ENCODE measurements around the gene MTMR12. TPM values are rescaled to one million over a fixed set of nuclear protein-coding genes. Genes with fewer than 3 reads are reported as not detected.
A peak's percentile ranks its signal among the peaks of the same experiment; 100 is the strongest.

Gene MTMR12
- total RNA-seq, 1 experiment from 2014 or later = 44.5 TPM

GRCh38 chr5:32195265-32195664 lies 117.5 kb downstream of the MTMR12 start:
- H3K36me3 ChIP-seq (ENCODE audit: low read depth) = no peaks in the 10 kb centered on the region
- no peak for DNase-seq
- no TSS peak for BruUV-seq (replicated peaks)
- H3K27ac ChIP-seq = no peak overlapping the region
- no peaks in the 10 kb centered on the region for H3K9me2 ChIP-seq (ENCODE audit: insufficient read depth)
- ChIA-PET POLR2A (ENCODE audit: unreplicated experiment) (no interaction called here), CTCF (no interaction called here)
- TF ChIP-seq EZH2 (IDR thresholded peaks at IDR 0.05; ENCODE audit: low read depth) (no peak), CTCF (conservative IDR thresholded peaks at IDR 0.05) (no peak)
- no peak overlapping the region for H2AFZ ChIP-seq
- H3K4me1 ChIP-seq (replicated peaks; ENCODE audit: insufficient read depth) = peaks cover 21% of the 10 kb centered on the region
- no peaks in the 10 kb centered on the region for H3K9me3 ChIP-seq (ENCODE audit: insufficient read depth, low read depth)
- peaks cover 7% of the 10 kb centered on the region; the same call in 1 of the 2 replicates for H3F3A ChIP-seq (ENCODE audit: insufficient read depth, low read depth)
- intact Hi-C loops (cut with micrococcal nuclease; ENCODE audit: unreplicated experiment) = no loop called here
- H4K20me1 ChIP-seq (ENCODE audit: insufficient read depth) = no peaks in the 10 kb centered on the region
- no peaks in the 10 kb centered on the region for H3K79me2 ChIP-seq (ENCODE audit: low read depth)
- no peaks in the 10 kb centered on the region for H3K27me3 ChIP-seq (ENCODE audit: insufficient read depth, low read depth)
- no peak overlapping the region for H3K4me3 ChIP-seq
- no peak overlapping the region for H3K4me2 ChIP-seq

- ChIA-PET POLR2A (ENCODE audit: unreplicated experiment) (interaction anchor here (0.5 to 1.5 kb wide), 6 partner anchors 10 to 613 kb away, joined by 3 to 21 read pairs (median 4); partner anchors contain the start of genes GOLPH3 and ZFR), CTCF (interaction anchor here (0.6 to 1.1 kb wide), 5 partner anchors 21 to 1247 kb away, joined by 3 to 4 read pairs (median 3); partner anchors contain the start of gene TARS1)
- peak overlapping the region; percentile 67 for H3K4me2 ChIP-seq
- no TSS peak for BruUV-seq (replicated peaks)
- peak overlapping the region; percentile 8; the same call in 1 of the 2 replicates for H2AFZ ChIP-seq
- H3K79me2 ChIP-seq (ENCODE audit: low read depth) = no peaks in the 10 kb centered on the region
- peak; percentile 87 to 95 for DNase-seq
- H3K4me3 ChIP-seq = peak overlapping the region; percentile 1; the same call in 1 of the 2 replicates
- 0 out of 2 replicates have a peak, but pooled peaks cover 2% of the 10 kb centered on the region for H3F3A ChIP-seq (ENCODE audit: insufficient read depth, low read depth)
- H4K20me1 ChIP-seq (ENCODE audit: insufficient read depth) = no peaks in the 10 kb centered on the region
- intact Hi-C loops (cut with micrococcal nuclease; ENCODE audit: unreplicated experiment) = loop anchor here (1.0 kb wide), 2 partner anchors 19 to 31 kb away; partner anchors contain the start of gene GOLPH3
- H3K9me2 ChIP-seq (ENCODE audit: insufficient read depth) = no peaks in the 10 kb centered on the region
- no peak overlapping the region for H3K27ac ChIP-seq
- H3K9me3 ChIP-seq (ENCODE audit: insufficient read depth, low read depth) = no peaks in the 10 kb centered on the region
- H3K4me1 ChIP-seq (replicated peaks; ENCODE audit: insufficient read depth) = peaks cover 14% of the 10 kb centered on the region
- TF ChIP-seq CTCF (conservative IDR thresholded peaks at IDR 0.05) (no peak), EZH2 (IDR thresholded peaks at IDR 0.05; ENCODE audit: low read depth) (no peak)
- no peaks in the 10 kb centered on the region for H3K36me3 ChIP-seq (ENCODE audit: low read depth)
- H3K27me3 ChIP-seq (ENCODE audit: insufficient read depth, low read depth) = no peaks in the 10 kb centered on the region
These were observed 119.1 kb downstream of the MTMR12 start for GRCh38 chr5:32193591-32193990.

GRCh38 chr5:32190095-32190494 lies 122.6 kb downstream of the MTMR12 start:
- no peak overlapping the region for H2AFZ ChIP-seq
- H3K36me3 ChIP-seq (ENCODE audit: low read depth) = no peaks in the 10 kb centered on the region
- H3K9me2 ChIP-seq (ENCODE audit: insufficient read depth) = no peaks in the 10 kb centered on the region
- no peaks in the 10 kb centered on the region for H3K79me2 ChIP-seq (ENCODE audit: low read depth)
- no peaks in the 10 kb centered on the region for H4K20me1 ChIP-seq (ENCODE audit: insufficient read depth)
- BruUV-seq (replicated peaks) = no TSS peak
- intact Hi-C loops (cut with micrococcal nuclease; ENCODE audit: unreplicated experiment) = no loop called here
- no peak for DNase-seq
- TF ChIP-seq CTCF (conservative IDR thresholded peaks at IDR 0.05) (no peak), EZH2 (IDR thresholded peaks at IDR 0.05; ENCODE audit: low read depth) (no peak)
- H3K4me3 ChIP-seq = no peak overlapping the region
- H3K27ac ChIP-seq = no peak overlapping the region
- H3K4me2 ChIP-seq = no peak overlapping the region
- H3K27me3 ChIP-seq (ENCODE audit: insufficient read depth, low read depth) = no peaks in the 10 kb centered on the region
- 0 out of 2 replicates have a peak, but pooled peaks cover 2% of the 10 kb centered on the region for H3F3A ChIP-seq (ENCODE audit: insufficient read depth, low read depth)
- peaks cover 14% of the 10 kb centered on the region for H3K4me1 ChIP-seq (replicated peaks; ENCODE audit: insufficient read depth)
- ChIA-PET CTCF (no interaction called here), POLR2A (ENCODE audit: unreplicated experiment) (interaction anchor here (0.6 kb wide), 1 partner anchor 1375 kb away, joined by 5 read pairs; no protein-coding TSS in a partner anchor)
- H3K9me3 ChIP-seq (ENCODE audit: insufficient read depth, low read depth) = peaks cover 11% of the 10 kb centered on the region; the same call in 1 of the 2 replicates
